Measurements from ENCODE around the gene ADO. TPM values are rescaled to one million over a fixed set of nuclear protein-coding genes. Genes with fewer than 3 reads are reported as not detected.

Gene ADO
- total RNA-seq, 1 experiment from 2014 or later = 13.6 TPM

DNA sequence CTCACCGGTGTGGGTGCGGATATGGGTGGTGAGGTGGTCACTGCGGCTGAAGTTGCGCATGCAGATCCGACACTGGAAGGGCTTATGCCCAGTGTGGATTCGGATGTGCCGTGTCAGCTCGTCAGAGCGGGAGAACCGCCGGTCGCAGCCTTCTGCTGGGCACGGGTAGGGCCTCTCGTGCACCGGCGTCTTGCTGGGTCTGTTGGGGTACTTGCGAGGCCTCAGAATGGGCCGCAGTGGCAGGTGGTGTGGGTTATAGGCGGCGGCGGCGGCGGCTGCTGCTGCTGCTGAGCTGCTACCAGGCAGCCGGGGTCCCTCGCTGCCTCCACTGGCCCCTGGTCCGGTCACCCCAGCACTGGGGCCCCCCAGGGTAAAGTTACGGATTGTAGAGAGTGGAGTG lies 8.9 kb downstream of the ADO start:
- peaks cover 5% of the 10 kb centered on the region; the same call in 1 of the 2 replicates for H3F3A ChIP-seq (ENCODE audit: insufficient read depth, low read depth)
- peaks cover 6% of the 10 kb centered on the region for H3K79me2 ChIP-seq (ENCODE audit: low read depth)
- no peaks in the 10 kb centered on the region for H3K27me3 ChIP-seq (ENCODE audit: insufficient read depth, low read depth)
- H3K36me3 ChIP-seq (ENCODE audit: low read depth) = peaks cover 3% of the 10 kb centered on the region; the same call in 1 of the 2 replicates
- H3K27ac ChIP-seq = no peak overlapping the region
- H2AFZ ChIP-seq = no peak overlapping the region
- no peak for DNase-seq
- no TSS peak for BruUV-seq (replicated peaks)
- H3K4me3 ChIP-seq = no peak overlapping the region
- no peaks in the 10 kb centered on the region for H3K9me2 ChIP-seq (ENCODE audit: insufficient read depth)
- H4K20me1 ChIP-seq (ENCODE audit: insufficient read depth) = peaks cover 18% of the 10 kb centered on the region
- no peak for TF ChIP-seq CTCF (conservative IDR thresholded peaks at IDR 0.05)
- no peak for TF ChIP-seq EZH2 (IDR thresholded peaks at IDR 0.05; ENCODE audit: low read depth)
- POLR2A ChIA-PET (ENCODE audit: unreplicated experiment) = no interaction called here
- CTCF ChIA-PET = no interaction called here
- H3K4me1 ChIP-seq (replicated peaks; ENCODE audit: insufficient read depth) = peaks cover 4% of the 10 kb centered on the region; the same call in 1 of the 2 replicates
- no peak overlapping the region for H3K4me2 ChIP-seq
- intact Hi-C loops (cut with micrococcal nuclease; ENCODE audit: unreplicated experiment) = loop anchor here (10.0 kb wide), 1 partner anchor 219 kb away; no protein-coding TSS in a partner anchor
- no peaks in the 10 kb centered on the region for H3K9me3 ChIP-seq (ENCODE audit: insufficient read depth, low read depth)

- DNase-seq = no peak
- Histone ChIP-seq H3K9me2 (ENCODE audit: insufficient read depth) (no peaks in the 10 kb centered on the region), H2AFZ (no peak overlapping the region), H3K4me2 (no peak overlapping the region), H3K4me1 (replicated peaks; ENCODE audit: insufficient read depth) (peaks cover 4% of the 10 kb centered on the region; the same call in 1 of the 2 replicates), H3F3A (ENCODE audit: insufficient read depth, low read depth) (peaks cover 5% of the 10 kb centered on the region; the same call in 1 of the 2 replicates), H3K79me2 (ENCODE audit: low read depth) (peaks cover under 1% of the 10 kb centered on the region), H4K20me1 (ENCODE audit: insufficient read depth) (peaks cover 12% of the 10 kb centered on the region), H3K36me3 (ENCODE audit: low read depth) (no peaks in the 10 kb centered on the region), H3K27ac (no peak overlapping the region), H3K27me3 (ENCODE audit: insufficient read depth, low read depth) (no peaks in the 10 kb centered on the region), H3K9me3 (ENCODE audit: insufficient read depth, low read depth) (no peaks in the 10 kb centered on the region), H3K4me3 (no peak overlapping the region)
- ChIA-PET CTCF (no interaction called here), POLR2A (ENCODE audit: unreplicated experiment) (no interaction called here)
- BruUV-seq (replicated peaks) = no TSS peak
- intact Hi-C loops (cut with micrococcal nuclease; ENCODE audit: unreplicated experiment) = loop anchor here (10.0 kb wide), 1 partner anchor 219 kb away; no protein-coding TSS in a partner anchor
- TF ChIP-seq CTCF (conservative IDR thresholded peaks at IDR 0.05) (no peak), EZH2 (IDR thresholded peaks at IDR 0.05; ENCODE audit: low read depth) (no peak)
These were observed 9.5 kb downstream of the ADO start for GRCh38 chr10:62813981-62814380.

- Histone ChIP-seq H4K20me1 (ENCODE audit: insufficient read depth) (peaks cover 5% of the 10 kb centered on the region), H3F3A (ENCODE audit: insufficient read depth, low read depth) (peaks cover 5% of the 10 kb centered on the region; the same call in 1 of the 2 replicates), H3K4me1 (replicated peaks; ENCODE audit: insufficient read depth) (peaks cover 4% of the 10 kb centered on the region; the same call in 1 of the 2 replicates), H3K4me3 (no peak overlapping the region), H3K4me2 (no peak overlapping the region), H3K27ac (no peak overlapping the region), H2AFZ (no peak overlapping the region), H3K27me3 (ENCODE audit: insufficient read depth, low read depth) (no peaks in the 10 kb centered on the region), H3K36me3 (ENCODE audit: low read depth) (no peaks in the 10 kb centered on the region), H3K9me2 (ENCODE audit: insufficient read depth) (no peaks in the 10 kb centered on the region), H3K79me2 (ENCODE audit: low read depth) (no peaks in the 10 kb centered on the region), H3K9me3 (ENCODE audit: insufficient read depth, low read depth) (no peaks in the 10 kb centered on the region)
- CTCF ChIA-PET = no interaction called here
- DNase-seq = no peak
- no TSS peak for BruUV-seq (replicated peaks)
- POLR2A ChIA-PET (ENCODE audit: unreplicated experiment) = no interaction called here
- TF ChIP-seq EZH2 (IDR thresholded peaks at IDR 0.05; ENCODE audit: low read depth) (no peak), CTCF (conservative IDR thresholded peaks at IDR 0.05) (no peak)
- intact Hi-C loops (cut with micrococcal nuclease; ENCODE audit: unreplicated experiment) = loop anchor here (5.0 to 10.0 kb wide), 3 partner anchors 220 to 548 kb away; partner anchors contain the start of gene RTKN2
These were observed 10.3 kb downstream of the ADO start for GRCh38 chr10:62814756-62815380.
